Measurements from ENCODE around the gene DMRT3. TPM values are rescaled to one million over a fixed set of nuclear protein-coding genes. Genes with fewer than 3 reads are reported as not detected.

Gene DMRT3
- total RNA-seq, 1 donor from 2014 or later = not detected

GRCh38 chr9:965497-965896 lies 11.0 kb upstream of the DMRT3 start:
- peaks cover 23% of the 10 kb centered on the region for H3K27me3 ChIP-seq
- no peak for TF ChIP-seq POLR2AphosphoS5 (IDR thresholded peaks at IDR 0.05; ENCODE audit: insufficient read depth in 1 of 2, low read depth in 1 of 2)
- TF ChIP-seq POLR2A (IDR thresholded peaks at IDR 0.05) = no peak
- no peak for TF ChIP-seq CTCF (IDR thresholded peaks at IDR 0.05)
- DNase-seq (ENCODE audit: extremely low spot score in 2 of 2) = no peak
- H3K4me1 ChIP-seq = peaks cover 9% of the 10 kb centered on the region
- no peak overlapping the region for H3K27ac ChIP-seq
- no peak overlapping the region for H3K4me3 ChIP-seq
- intact Hi-C loops (cut with DNase I) = no loop called here
- no peaks in the 10 kb centered on the region for H3K9me3 ChIP-seq
- H3K36me3 ChIP-seq = no peaks in the 10 kb centered on the region

GRCh38 chr9:966870-967269 lies 9.6 kb upstream of the DMRT3 start:
- H3K4me1 ChIP-seq = peaks cover 22% of the 10 kb centered on the region
- TF ChIP-seq POLR2A (IDR thresholded peaks at IDR 0.05) (no peak), POLR2AphosphoS5 (IDR thresholded peaks at IDR 0.05; ENCODE audit: insufficient read depth in 1 of 2, low read depth in 1 of 2) (no peak), CTCF (IDR thresholded peaks at IDR 0.05) (no peak)
- no peak overlapping the region for H3K4me3 ChIP-seq
- peaks cover 32% of the 10 kb centered on the region for H3K27me3 ChIP-seq
- intact Hi-C loops (cut with DNase I) = no loop called here
- no peaks in the 10 kb centered on the region for H3K36me3 ChIP-seq
- no peak overlapping the region for H3K27ac ChIP-seq
- H3K9me3 ChIP-seq = no peaks in the 10 kb centered on the region
- no peak for DNase-seq (ENCODE audit: extremely low spot score in 2 of 2)

GRCh38 chr9:967436-967835 lies 9.0 kb upstream of the DMRT3 start:
- Histone ChIP-seq H3K27me3 (peaks cover 32% of the 10 kb centered on the region), H3K4me1 (peaks cover 28% of the 10 kb centered on the region), H3K36me3 (no peaks in the 10 kb centered on the region), H3K4me3 (no peak overlapping the region), H3K27ac (no peak overlapping the region), H3K9me3 (no peaks in the 10 kb centered on the region)
- no peak for TF ChIP-seq POLR2A (IDR thresholded peaks at IDR 0.05)
- no peak for TF ChIP-seq POLR2AphosphoS5 (IDR thresholded peaks at IDR 0.05; ENCODE audit: insufficient read depth in 1 of 2, low read depth in 1 of 2)
- TF ChIP-seq CTCF (IDR thresholded peaks at IDR 0.05) = no peak
- intact Hi-C loops (cut with DNase I) = no loop called here
- DNase-seq (ENCODE audit: extremely low spot score in 2 of 2) = no peak

GRCh38 chr9:967903-968641 lies 8.4 kb upstream of the DMRT3 start:
- peaks cover 36% of the 10 kb centered on the region for H3K27me3 ChIP-seq
- H3K9me3 ChIP-seq = no peaks in the 10 kb centered on the region
- intact Hi-C loops (cut with DNase I) = no loop called here
- no peak for DNase-seq (ENCODE audit: extremely low spot score in 2 of 2)
- H3K27ac ChIP-seq = no peak overlapping the region
- TF ChIP-seq POLR2AphosphoS5 (IDR thresholded peaks at IDR 0.05; ENCODE audit: insufficient read depth in 1 of 2, low read depth in 1 of 2) = no peak
- TF ChIP-seq POLR2A (IDR thresholded peaks at IDR 0.05) = no peak
- TF ChIP-seq CTCF (IDR thresholded peaks at IDR 0.05) = no peak
- H3K4me1 ChIP-seq = peaks cover 34% of the 10 kb centered on the region
- H3K36me3 ChIP-seq = no peaks in the 10 kb centered on the region
- no peak overlapping the region for H3K4me3 ChIP-seq

Measured in vagina (tissue), 2 donors.